ENCODE data around the gene PTPN1. TPM values are rescaled to one million over a fixed set of nuclear protein-coding genes. Genes with fewer than 3 reads are reported as not detected.

Gene PTPN1
- total and polyA plus RNA-seq, 2 of the 13 experiments (the other 11 are each of a cell fraction or from before 2014, with no cell fraction given): 17.7 to 37.2 TPM

GRCh38 chr20:50580016-50580747 lies 70.0 kb downstream of the PTPN1 start (continued):
- TF ChIP-seq, protein P1, sequence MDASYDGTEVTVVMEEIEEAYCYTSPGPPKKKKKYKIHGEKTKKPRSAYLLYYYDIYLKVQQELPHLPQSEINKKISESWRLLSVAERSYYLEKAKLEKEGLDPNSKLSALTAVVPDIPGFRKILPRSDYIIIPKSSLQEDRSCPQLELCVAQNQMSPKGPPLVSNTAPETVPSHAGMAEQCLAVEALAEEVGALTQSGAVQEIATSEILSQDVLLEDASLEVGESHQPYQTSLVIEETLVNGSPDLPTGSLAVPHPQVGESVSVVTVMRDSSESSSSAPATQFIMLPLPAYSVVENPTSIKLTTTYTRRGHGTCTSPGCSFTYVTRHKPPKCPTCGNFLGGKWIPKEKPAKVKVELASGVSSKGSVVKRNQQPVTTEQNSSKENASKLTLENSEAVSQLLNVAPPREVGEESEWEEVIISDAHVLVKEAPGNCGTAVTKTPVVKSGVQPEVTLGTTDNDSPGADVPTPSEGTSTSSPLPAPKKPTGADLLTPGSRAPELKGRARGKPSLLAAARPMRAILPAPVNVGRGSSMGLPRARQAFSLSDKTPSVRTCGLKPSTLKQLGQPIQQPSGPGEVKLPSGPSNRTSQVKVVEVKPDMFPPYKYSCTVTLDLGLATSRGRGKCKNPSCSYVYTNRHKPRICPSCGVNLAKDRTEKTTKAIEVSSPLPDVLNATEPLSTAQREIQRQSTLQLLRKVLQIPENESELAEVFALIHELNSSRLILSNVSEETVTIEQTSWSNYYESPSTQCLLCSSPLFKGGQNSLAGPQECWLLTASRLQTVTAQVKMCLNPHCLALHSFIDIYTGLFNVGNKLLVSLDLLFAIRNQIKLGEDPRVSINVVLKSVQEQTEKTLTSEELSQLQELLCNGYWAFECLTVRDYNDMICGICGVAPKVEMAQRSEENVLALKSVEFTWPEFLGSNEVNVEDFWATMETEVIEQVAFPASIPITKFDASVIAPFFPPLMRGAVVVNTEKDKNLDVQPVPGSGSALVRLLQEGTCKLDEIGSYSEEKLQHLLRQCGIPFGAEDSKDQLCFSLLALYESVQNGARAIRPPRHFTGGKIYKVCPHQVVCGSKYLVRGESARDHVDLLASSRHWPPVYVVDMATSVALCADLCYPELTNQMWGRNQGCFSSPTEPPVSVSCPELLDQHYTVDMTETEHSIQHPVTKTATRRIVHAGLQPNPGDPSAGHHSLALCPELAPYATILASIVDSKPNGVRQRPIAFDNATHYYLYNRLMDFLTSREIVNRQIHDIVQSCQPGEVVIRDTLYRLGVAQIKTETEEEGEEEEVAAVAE (CRISPR knock-in tag; IDR thresholded peaks at IDR 0.05; ENCODE audit: borderline replicate concordance): no peak
- no peak for TF ChIP-seq ZNF83 (CRISPR knock-in tag; IDR thresholded peaks at IDR 0.05; ENCODE audit: borderline replicate concordance)
- TF ChIP-seq SKIL (CRISPR knock-in tag; IDR thresholded peaks at IDR 0.05; ENCODE audit: borderline replicate concordance): no peak
- TF ChIP-seq, protein P2, sequence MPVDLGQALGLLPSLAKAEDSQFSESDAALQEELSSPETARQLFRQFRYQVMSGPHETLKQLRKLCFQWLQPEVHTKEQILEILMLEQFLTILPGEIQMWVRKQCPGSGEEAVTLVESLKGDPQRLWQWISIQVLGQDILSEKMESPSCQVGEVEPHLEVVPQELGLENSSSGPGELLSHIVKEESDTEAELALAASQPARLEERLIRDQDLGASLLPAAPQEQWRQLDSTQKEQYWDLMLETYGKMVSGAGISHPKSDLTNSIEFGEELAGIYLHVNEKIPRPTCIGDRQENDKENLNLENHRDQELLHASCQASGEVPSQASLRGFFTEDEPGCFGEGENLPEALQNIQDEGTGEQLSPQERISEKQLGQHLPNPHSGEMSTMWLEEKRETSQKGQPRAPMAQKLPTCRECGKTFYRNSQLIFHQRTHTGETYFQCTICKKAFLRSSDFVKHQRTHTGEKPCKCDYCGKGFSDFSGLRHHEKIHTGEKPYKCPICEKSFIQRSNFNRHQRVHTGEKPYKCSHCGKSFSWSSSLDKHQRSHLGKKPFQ (CRISPR knock-in tag; IDR thresholded peaks at IDR 0.05; ENCODE audit: insufficient replicate concordance): no peak
- TF ChIP-seq CSRNP1 (CRISPR knock-in tag; IDR thresholded peaks at IDR 0.05): 0 out of 2 replicates have a peak, but pooled peaks have one; percentile 50
- peak; percentile 77 for TF ChIP-seq SMC3 (IDR thresholded peaks at IDR 0.05; ENCODE audit: low read length)
- no peak for TF ChIP-seq ZNF616 (CRISPR knock-in tag; IDR thresholded peaks at IDR 0.05; ENCODE audit: low read depth)
- no peak for TF ChIP-seq CHCHD3 (CRISPR knock-in tag; IDR thresholded peaks at IDR 0.05)
- TF ChIP-seq ELF3 (CRISPR knock-in tag; IDR thresholded peaks at IDR 0.05): no peak
- TF ChIP-seq ZNF788 (CRISPR knock-in tag; IDR thresholded peaks at IDR 0.05; ENCODE audit: borderline replicate concordance): peak; percentile 39; the same call in 1 of the 2 replicates
- no peak for TF ChIP-seq HCFC1 (IDR thresholded peaks at IDR 0.05; ENCODE audit: low read depth, low read length)
- TF ChIP-seq ZNF10 (CRISPR knock-in tag; IDR thresholded peaks at IDR 0.05; ENCODE audit: borderline replicate concordance, low read depth): no peak
- TF ChIP-seq ZFAT (CRISPR knock-in tag; conservative IDR thresholded peaks at IDR 0.05): no peak
- 0 out of 2 replicates have a peak, but pooled peaks have one; percentile 9 for TF ChIP-seq TBX2 (CRISPR knock-in tag; IDR thresholded peaks at IDR 0.05; ENCODE audit: borderline replicate concordance)
- TF ChIP-seq ZNF547 (CRISPR knock-in tag; IDR thresholded peaks at IDR 0.05): 0 out of 2 replicates have a peak, but pooled peaks have one; percentile 26
- TF ChIP-seq ZNF773 (CRISPR knock-in tag; IDR thresholded peaks at IDR 0.05; ENCODE audit: borderline replicate concordance): no peak
